ENCODE measurements around the gene RPS2.

RPS2 gene

GRCh38 chr16:1946495-1947368 lies 17.9 kb downstream of the RPS2 start:
- Histone ChIP-seq H3K9ac (ENCODE audit: low read depth, low read length) (no peak overlapping the region), H4K20me1 (ENCODE audit: insufficient read depth, low read length) (no peaks in the 10 kb centered on the region; the same call in 1 of the 2 replicates), H3K79me2 (ENCODE audit: insufficient read depth, low read length) (no peaks in the 10 kb centered on the region; the same call in none of the 2 replicates), H2AFZ (ENCODE audit: low read depth, low read length) (no peak overlapping the region), H3K4me2 (ENCODE audit: insufficient read depth, low read length) (no peak overlapping the region), H3K4me3 (ENCODE audit: low read depth in 1 of 2, low read length in 2 of 2) (no peak overlapping the region), H3K4me1 (ENCODE audit: insufficient read depth, low read length) (peaks cover 21% of the 10 kb centered on the region), H3K27me3 (ENCODE audit: insufficient read depth, low read length, poor library complexity) (no peaks in the 10 kb centered on the region), H3K27ac (ENCODE audit: low read length) (no peak overlapping the region), H3K36me3 (ENCODE audit: insufficient read depth, low read length) (no peaks in the 10 kb centered on the region), H3K9me3 (ENCODE audit: insufficient read depth, low read length, severe bottlenecking) (no peaks in the 10 kb centered on the region)
- DNase-seq (no peak), ATAC-seq (ENCODE audit: insufficient read depth, low read depth) (no peak)
- TF ChIP-seq CTCF (IDR thresholded peaks at IDR 0.05; ENCODE audit: borderline replicate concordance, extremely low read depth, low read length, poor library complexity, severe bottlenecking) (no peak), EZH2 (IDR thresholded peaks at IDR 0.05; ENCODE audit: borderline replicate concordance, low read depth, low read length, severe bottlenecking) (no peak)

- Histone ChIP-seq H3K9ac (ENCODE audit: low read depth, low read length) (no peak overlapping the region), H3K27me3 (ENCODE audit: insufficient read depth, low read length, poor library complexity) (no peaks in the 10 kb centered on the region), H3K9me3 (ENCODE audit: insufficient read depth, low read length, severe bottlenecking) (no peaks in the 10 kb centered on the region), H3K4me3 (ENCODE audit: low read depth in 1 of 2, low read length in 2 of 2) (no peak overlapping the region), H3K27ac (ENCODE audit: low read length) (no peak overlapping the region), H3K4me1 (ENCODE audit: insufficient read depth, low read length) (peaks cover 26% of the 10 kb centered on the region), H4K20me1 (ENCODE audit: insufficient read depth, low read length) (no peaks in the 10 kb centered on the region; the same call in 1 of the 2 replicates), H3K79me2 (ENCODE audit: insufficient read depth, low read length) (no peaks in the 10 kb centered on the region; the same call in none of the 2 replicates), H3K4me2 (ENCODE audit: insufficient read depth, low read length) (no peak overlapping the region), H3K36me3 (ENCODE audit: insufficient read depth, low read length) (peaks cover 6% of the 10 kb centered on the region; the same call in 1 of the 2 replicates), H2AFZ (ENCODE audit: low read depth, low read length) (no peak overlapping the region)
- ATAC-seq (ENCODE audit: insufficient read depth, low read depth) = no peak
- TF ChIP-seq EZH2 (IDR thresholded peaks at IDR 0.05; ENCODE audit: borderline replicate concordance, low read depth, low read length, severe bottlenecking) (no peak), CTCF (IDR thresholded peaks at IDR 0.05; ENCODE audit: borderline replicate concordance, extremely low read depth, low read length, poor library complexity, severe bottlenecking) (no peak)
- DNase-seq = no peak
Measured at GRCh38 chr16:1945559-1946391, 18.9 kb downstream of the RPS2 start.

GRCh38 chr16:1944612-1945199 lies 19.9 kb downstream of the RPS2 start:
- Histone ChIP-seq H3K4me1 (ENCODE audit: insufficient read depth, low read length) (peaks cover 26% of the 10 kb centered on the region), H3K4me2 (ENCODE audit: insufficient read depth, low read length) (no peak overlapping the region), H3K27ac (ENCODE audit: low read length) (no peak overlapping the region), H3K9ac (ENCODE audit: low read depth, low read length) (no peak overlapping the region), H3K79me2 (ENCODE audit: insufficient read depth, low read length) (no peaks in the 10 kb centered on the region; the same call in none of the 2 replicates), H3K9me3 (ENCODE audit: insufficient read depth, low read length, severe bottlenecking) (no peaks in the 10 kb centered on the region), H4K20me1 (ENCODE audit: insufficient read depth, low read length) (no peaks in the 10 kb centered on the region; the same call in 1 of the 2 replicates), H3K4me3 (ENCODE audit: low read depth in 1 of 2, low read length in 2 of 2) (no peak overlapping the region), H3K36me3 (ENCODE audit: insufficient read depth, low read length) (peaks cover 12% of the 10 kb centered on the region; the same call in 1 of the 2 replicates), H2AFZ (ENCODE audit: low read depth, low read length) (no peak overlapping the region), H3K27me3 (ENCODE audit: insufficient read depth, low read length, poor library complexity) (no peaks in the 10 kb centered on the region)
- ATAC-seq (ENCODE audit: insufficient read depth, low read depth) = no peak
- TF ChIP-seq CTCF (IDR thresholded peaks at IDR 0.05; ENCODE audit: borderline replicate concordance, extremely low read depth, low read length, poor library complexity, severe bottlenecking) = no peak
- no peak for TF ChIP-seq EZH2 (IDR thresholded peaks at IDR 0.05; ENCODE audit: borderline replicate concordance, low read depth, low read length, severe bottlenecking)
- DNase-seq = no peak
